Measurements from ENCODE around the gene CEP295NL. TPM values are rescaled to one million over a fixed set of nuclear protein-coding genes. Genes with fewer than 3 reads are reported as not detected.

Gene CEP295NL
- total and polyA plus RNA-seq, 2 of the 13 experiments (the other 11 are each of a cell fraction or from before 2014, with no cell fraction given), result not detected

DNA sequence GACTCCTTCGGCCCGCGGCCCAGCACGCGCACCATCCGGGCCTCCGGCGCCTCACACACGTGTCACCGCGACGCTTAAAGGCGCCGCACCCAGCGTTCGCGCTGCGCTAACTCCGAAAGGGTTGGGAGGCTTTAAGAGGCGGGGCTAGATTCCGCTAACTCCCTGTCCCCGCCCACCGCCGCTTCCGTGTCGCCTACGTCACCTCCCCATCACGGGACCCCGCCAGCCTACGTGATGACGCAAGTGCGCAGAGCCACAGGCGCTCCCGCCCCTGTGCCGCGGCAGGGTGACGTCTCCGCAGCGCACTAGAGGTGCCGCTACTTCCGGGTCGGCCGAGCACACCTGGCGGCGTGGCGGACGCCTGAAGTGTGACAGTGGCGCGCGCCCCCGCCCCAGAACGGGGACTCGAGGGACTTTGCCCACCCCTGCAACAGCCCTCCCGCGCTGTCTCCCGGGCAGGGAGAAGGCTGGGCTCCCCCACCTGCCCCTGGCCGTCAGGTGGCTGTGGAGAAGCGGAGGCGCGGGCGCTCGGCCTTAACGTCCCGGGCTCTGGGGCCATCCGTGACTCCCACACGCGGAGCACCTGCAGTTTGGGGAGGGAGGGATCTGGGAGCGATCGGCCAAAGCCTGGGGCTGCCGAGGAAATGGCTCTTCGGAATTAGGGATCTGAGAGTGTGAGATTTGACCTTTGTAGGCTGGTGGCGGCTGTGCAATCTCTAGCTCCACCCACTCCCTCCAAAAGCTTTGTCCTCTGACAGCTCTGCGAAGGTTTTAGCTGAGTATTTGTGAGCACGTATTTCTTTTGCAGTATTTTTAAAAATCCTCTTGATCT lies 62.0 kb downstream of the CEP295NL start, which contains the start of gene USP36 (continued):
- TF ChIP-seq, protein P1, sequence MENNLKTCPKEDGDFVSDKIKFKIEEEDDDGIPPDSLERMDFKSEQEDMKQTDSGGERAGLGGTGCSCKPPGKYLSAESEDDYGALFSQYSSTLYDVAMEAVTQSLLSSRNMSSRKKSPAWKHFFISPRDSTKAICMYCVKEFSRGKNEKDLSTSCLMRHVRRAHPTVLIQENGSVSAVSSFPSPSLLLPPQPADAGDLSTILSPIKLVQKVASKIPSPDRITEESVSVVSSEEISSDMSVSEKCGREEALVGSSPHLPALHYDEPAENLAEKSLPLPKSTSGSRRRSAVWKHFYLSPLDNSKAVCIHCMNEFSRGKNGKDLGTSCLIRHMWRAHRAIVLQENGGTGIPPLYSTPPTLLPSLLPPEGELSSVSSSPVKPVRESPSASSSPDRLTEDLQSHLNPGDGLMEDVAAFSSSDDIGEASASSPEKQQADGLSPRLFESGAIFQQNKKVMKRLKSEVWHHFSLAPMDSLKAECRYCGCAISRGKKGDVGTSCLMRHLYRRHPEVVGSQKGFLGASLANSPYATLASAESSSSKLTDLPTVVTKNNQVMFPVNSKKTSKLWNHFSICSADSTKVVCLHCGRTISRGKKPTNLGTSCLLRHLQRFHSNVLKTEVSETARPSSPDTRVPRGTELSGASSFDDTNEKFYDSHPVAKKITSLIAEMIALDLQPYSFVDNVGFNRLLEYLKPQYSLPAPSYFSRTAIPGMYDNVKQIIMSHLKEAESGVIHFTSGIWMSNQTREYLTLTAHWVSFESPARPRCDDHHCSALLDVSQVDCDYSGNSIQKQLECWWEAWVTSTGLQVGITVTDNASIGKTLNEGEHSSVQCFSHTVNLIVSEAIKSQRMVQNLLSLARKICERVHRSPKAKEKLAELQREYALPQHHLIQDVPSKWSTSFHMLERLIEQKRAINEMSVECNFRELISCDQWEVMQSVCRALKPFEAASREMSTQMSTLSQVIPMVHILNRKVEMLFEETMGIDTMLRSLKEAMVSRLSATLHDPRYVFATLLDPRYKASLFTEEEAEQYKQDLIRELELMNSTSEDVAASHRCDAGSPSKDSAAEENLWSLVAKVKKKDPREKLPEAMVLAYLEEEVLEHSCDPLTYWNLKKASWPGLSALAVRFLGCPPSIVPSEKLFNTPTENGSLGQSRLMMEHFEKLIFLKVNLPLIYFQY (CRISPR knock-in tag; IDR thresholded peaks at IDR 0.05; ENCODE audit: borderline replicate concordance), result peak; percentile 88
- TF ChIP-seq MEIS1 (CRISPR knock-in tag; IDR thresholded peaks at IDR 0.05; ENCODE audit: borderline replicate concordance) (peak; percentile 97), MEF2D (CRISPR knock-in tag; IDR thresholded peaks at IDR 0.05) (peak; percentile 94), HNF1A (IDR thresholded peaks at IDR 0.05; ENCODE audit: low read depth) (peak; percentile 32; the same call in 1 of the 2 replicates), HNF1A (CRISPR knock-in tag; IDR thresholded peaks at IDR 0.05; ENCODE audit: borderline replicate concordance) (peak; percentile 94), PLRG1 (conservative IDR thresholded peaks at IDR 0.05) (no peak), ISL2 (CRISPR knock-in tag; IDR thresholded peaks at IDR 0.05) (peak; percentile 91), PHF21A (CRISPR knock-in tag; IDR thresholded peaks at IDR 0.05) (peak; percentile 69), HOMEZ (CRISPR knock-in tag; IDR thresholded peaks at IDR 0.05; ENCODE audit: low read depth) (peak; percentile 75), NFKB2 (CRISPR knock-in tag; IDR thresholded peaks at IDR 0.05; ENCODE audit: borderline replicate concordance) (peak; percentile 92), ZNF891 (CRISPR knock-in tag; IDR thresholded peaks at IDR 0.05) (0 out of 2 replicates have a peak, but pooled peaks have one; percentile 67), HIVEP1 (CRISPR knock-in tag; IDR thresholded peaks at IDR 0.05) (peak; percentile 98), ZNF362 (CRISPR knock-in tag; IDR thresholded peaks at IDR 0.05; ENCODE audit: borderline replicate concordance) (peak; percentile 74)
- TF ChIP-seq, protein P2, sequence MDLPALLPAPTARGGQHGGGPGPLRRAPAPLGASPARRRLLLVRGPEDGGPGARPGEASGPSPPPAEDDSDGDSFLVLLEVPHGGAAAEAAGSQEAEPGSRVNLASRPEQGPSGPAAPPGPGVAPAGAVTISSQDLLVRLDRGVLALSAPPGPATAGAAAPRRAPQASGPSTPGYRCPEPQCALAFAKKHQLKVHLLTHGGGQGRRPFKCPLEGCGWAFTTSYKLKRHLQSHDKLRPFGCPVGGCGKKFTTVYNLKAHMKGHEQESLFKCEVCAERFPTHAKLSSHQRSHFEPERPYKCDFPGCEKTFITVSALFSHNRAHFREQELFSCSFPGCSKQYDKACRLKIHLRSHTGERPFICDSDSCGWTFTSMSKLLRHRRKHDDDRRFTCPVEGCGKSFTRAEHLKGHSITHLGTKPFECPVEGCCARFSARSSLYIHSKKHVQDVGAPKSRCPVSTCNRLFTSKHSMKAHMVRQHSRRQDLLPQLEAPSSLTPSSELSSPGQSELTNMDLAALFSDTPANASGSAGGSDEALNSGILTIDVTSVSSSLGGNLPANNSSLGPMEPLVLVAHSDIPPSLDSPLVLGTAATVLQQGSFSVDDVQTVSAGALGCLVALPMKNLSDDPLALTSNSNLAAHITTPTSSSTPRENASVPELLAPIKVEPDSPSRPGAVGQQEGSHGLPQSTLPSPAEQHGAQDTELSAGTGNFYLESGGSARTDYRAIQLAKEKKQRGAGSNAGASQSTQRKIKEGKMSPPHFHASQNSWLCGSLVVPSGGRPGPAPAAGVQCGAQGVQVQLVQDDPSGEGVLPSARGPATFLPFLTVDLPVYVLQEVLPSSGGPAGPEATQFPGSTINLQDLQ (CRISPR knock-in tag; IDR thresholded peaks at IDR 0.05), result no peak; the same call in 1 of the 2 replicates

All from HepG2 (cell line).